ENCODE data around the gene ZNF236. TPM values are rescaled to one million over a fixed set of nuclear protein-coding genes. Genes with fewer than 3 reads are reported as not detected.

The ZNF236 gene
- total RNA-seq, 4 donors from 2014 or later: 10.1 to 15.8 (median 14.8) TPM

- Histone ChIP-seq H3K36me3 (no peaks in the 10 kb centered on the region), H3K4me1 (peaks cover 0 to 8% (median 6%) of the 10 kb centered on the region in 4 donors), H3K9me3 (no peaks in the 10 kb centered on the region), H3K4me3 (no peak overlapping the region), H3K27me3 (no peaks in the 10 kb centered on the region), H3K27ac (replicated peaks in 1 of 4) (no peak overlapping the region)
- TF ChIP-seq, protein P1, sequence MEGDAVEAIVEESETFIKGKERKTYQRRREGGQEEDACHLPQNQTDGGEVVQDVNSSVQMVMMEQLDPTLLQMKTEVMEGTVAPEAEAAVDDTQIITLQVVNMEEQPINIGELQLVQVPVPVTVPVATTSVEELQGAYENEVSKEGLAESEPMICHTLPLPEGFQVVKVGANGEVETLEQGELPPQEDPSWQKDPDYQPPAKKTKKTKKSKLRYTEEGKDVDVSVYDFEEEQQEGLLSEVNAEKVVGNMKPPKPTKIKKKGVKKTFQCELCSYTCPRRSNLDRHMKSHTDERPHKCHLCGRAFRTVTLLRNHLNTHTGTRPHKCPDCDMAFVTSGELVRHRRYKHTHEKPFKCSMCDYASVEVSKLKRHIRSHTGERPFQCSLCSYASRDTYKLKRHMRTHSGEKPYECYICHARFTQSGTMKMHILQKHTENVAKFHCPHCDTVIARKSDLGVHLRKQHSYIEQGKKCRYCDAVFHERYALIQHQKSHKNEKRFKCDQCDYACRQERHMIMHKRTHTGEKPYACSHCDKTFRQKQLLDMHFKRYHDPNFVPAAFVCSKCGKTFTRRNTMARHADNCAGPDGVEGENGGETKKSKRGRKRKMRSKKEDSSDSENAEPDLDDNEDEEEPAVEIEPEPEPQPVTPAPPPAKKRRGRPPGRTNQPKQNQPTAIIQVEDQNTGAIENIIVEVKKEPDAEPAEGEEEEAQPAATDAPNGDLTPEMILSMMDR (IDR thresholded peaks at IDR 0.05): no peak
- TF ChIP-seq EP300 (IDR thresholded peaks at IDR 0.05): no peak
- no peak for TF ChIP-seq POLR2AphosphoS5 (IDR thresholded peaks at IDR 0.05)
- no peak for TF ChIP-seq POLR2A (IDR thresholded peaks at IDR 0.05; ENCODE audit: low read depth)
- intact Hi-C loops (cut with DNase I): no loop called here
- WGBS: 89% methylated on average over 13 of the region's 13 CpGs
- DNase-seq (ENCODE audit: extremely low spot score): no peak
Measured at GRCh38 chr18:76999077-76999476, 176.7 kb downstream of the ZNF236 start.

GRCh38 chr18:77000527-77000926 lies 178.2 kb downstream of the ZNF236 start:
- no peaks in the 10 kb centered on the region for H3K9me3 ChIP-seq
- H3K36me3 ChIP-seq: no peaks in the 10 kb centered on the region
- 16% methylated on average over 11 of the region's 11 CpGs for WGBS
- no peak for TF ChIP-seq POLR2AphosphoS5 (IDR thresholded peaks at IDR 0.05)
- TF ChIP-seq, protein P1 (IDR thresholded peaks at IDR 0.05): peak; percentile 94 to 97 (median 95)
- peaks cover 0 to 8% (median 6%) of the 10 kb centered on the region in 4 donors for H3K4me1 ChIP-seq
- no peak overlapping the region for H3K27ac ChIP-seq (replicated peaks in 1 of 4)
- no peaks in the 10 kb centered on the region for H3K27me3 ChIP-seq
- intact Hi-C loops (cut with DNase I): loop anchor here (2.0 to 10.0 kb wide), 3 partner anchors 54 to 647 kb away; no protein-coding TSS in a partner anchor
- DNase-seq (ENCODE audit: extremely low spot score): no peak
- H3K4me3 ChIP-seq: peak overlapping the region in 3 of 4 donors; percentile 9 to 38 (median 29)

DNA sequence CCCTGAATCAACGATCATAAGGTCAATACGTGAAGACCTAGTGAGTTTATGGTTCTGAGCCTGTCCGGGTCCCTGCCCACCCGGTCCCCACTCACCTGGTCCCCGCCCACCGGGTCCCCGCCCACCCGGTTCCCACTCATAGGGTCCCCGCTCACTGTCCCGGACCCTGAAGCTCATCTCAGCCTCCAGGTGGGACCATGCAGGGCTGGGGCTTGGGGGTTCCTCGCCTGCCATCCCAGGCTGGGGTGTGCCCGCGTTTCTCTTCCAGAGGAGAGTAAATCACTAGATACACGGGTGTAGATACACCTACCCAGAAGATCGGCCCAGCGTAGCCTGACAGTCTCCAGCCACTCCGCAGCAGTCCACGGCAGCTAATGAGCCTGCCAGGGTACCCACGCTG lies 178.7 kb downstream of the ZNF236 start:
- H3K36me3 ChIP-seq: no peaks in the 10 kb centered on the region
- peaks cover 0 to 8% (median 6%) of the 10 kb centered on the region in 4 donors for H3K4me1 ChIP-seq
- no peak overlapping the region for H3K27ac ChIP-seq (replicated peaks in 1 of 4)
- intact Hi-C loops (cut with DNase I): loop anchor here (2.0 to 10.0 kb wide), 3 partner anchors 54 to 646 kb away; no protein-coding TSS in a partner anchor
- H3K27me3 ChIP-seq: no peaks in the 10 kb centered on the region
- 80% methylated on average over 16 of the region's 19 CpGs for WGBS
- H3K4me3 ChIP-seq: no peak overlapping the region
- no peak for TF ChIP-seq EP300 (IDR thresholded peaks at IDR 0.05)
- TF ChIP-seq, protein P1 (IDR thresholded peaks at IDR 0.05): no peak
- no peak for TF ChIP-seq POLR2A (IDR thresholded peaks at IDR 0.05; ENCODE audit: low read depth)
- no peak for TF ChIP-seq POLR2AphosphoS5 (IDR thresholded peaks at IDR 0.05)
- no peak for DNase-seq (ENCODE audit: extremely low spot score)
- no peaks in the 10 kb centered on the region for H3K9me3 ChIP-seq

GRCh38 chr18:77001979-77002378 lies 179.6 kb downstream of the ZNF236 start:
- intact Hi-C loops (cut with DNase I): loop anchor here (2.0 to 10.0 kb wide), 3 partner anchors 53 to 645 kb away; no protein-coding TSS in a partner anchor
- no peak for TF ChIP-seq EP300 (IDR thresholded peaks at IDR 0.05)
- no peak for TF ChIP-seq POLR2A (IDR thresholded peaks at IDR 0.05; ENCODE audit: low read depth)
- TF ChIP-seq, protein P1 (IDR thresholded peaks at IDR 0.05): no peak
- no peak for TF ChIP-seq POLR2AphosphoS5 (IDR thresholded peaks at IDR 0.05)
- Histone ChIP-seq H3K27me3 (no peaks in the 10 kb centered on the region), H3K4me3 (no peak overlapping the region), H3K36me3 (peaks cover 0 to 3% (median 0%) of the 10 kb centered on the region in 4 donors), H3K9me3 (no peaks in the 10 kb centered on the region), H3K27ac (replicated peaks in 1 of 4) (no peak overlapping the region), H3K4me1 (peaks cover 0 to 10% (median 6%) of the 10 kb centered on the region in 4 donors)
- WGBS: 89% methylated on average over 7 of the region's 7 CpGs
- DNase-seq (ENCODE audit: extremely low spot score): no peak

GRCh38 chr18:77002496-77002895 lies 180.1 kb downstream of the ZNF236 start:
- Histone ChIP-seq H3K4me1 (peaks cover 0 to 10% (median 6%) of the 10 kb centered on the region in 4 donors), H3K27ac (replicated peaks in 1 of 4) (no peak overlapping the region), H3K9me3 (no peaks in the 10 kb centered on the region), H3K27me3 (no peaks in the 10 kb centered on the region), H3K4me3 (no peak overlapping the region), H3K36me3 (peaks cover 0 to 3% (median 0%) of the 10 kb centered on the region in 4 donors)
- intact Hi-C loops (cut with DNase I): loop anchor here (5.0 to 10.0 kb wide), 2 partner anchors 52 to 645 kb away; no protein-coding TSS in a partner anchor
- WGBS: 92% methylated on average over 10 of the region's 10 CpGs
- TF ChIP-seq POLR2A (IDR thresholded peaks at IDR 0.05; ENCODE audit: low read depth) (no peak), POLR2AphosphoS5 (IDR thresholded peaks at IDR 0.05) (no peak), EP300 (IDR thresholded peaks at IDR 0.05) (no peak)
- TF ChIP-seq, protein P1 (IDR thresholded peaks at IDR 0.05): no peak
- DNase-seq (ENCODE audit: extremely low spot score): no peak
